Kidney tubule cell (primary cell): ENCODE results near the gene CYB5A.

ENCODE experiments used
- DNase-seq: peaks from one replicate; pipeline ENCODE4 v3.0.0-alpha.2; 2018; ENCODE audit warnings: low spot score

CYB5A gene

GRCh38 chr18:74243127-74243526 lies 48.6 kb downstream of the CYB5A start:
- DNase-seq, result no peak

GRCh38 chr18:74242438-74243096 lies 49.2 kb downstream of the CYB5A start:
- DNase-seq, result peak; percentile 53

- DNase-seq, result peak; percentile 16
These were observed 49.8 kb downstream of the CYB5A start for GRCh38 chr18:74241970-74242369.

- no peak for DNase-seq
These were observed 50.3 kb downstream of the CYB5A start for GRCh38 chr18:74241426-74241825.

- no peak for DNase-seq
These were observed 52.2 kb downstream of the CYB5A start for GRCh38 chr18:74239567-74239966.

- peak; percentile 88 for DNase-seq
These were observed 57.2 kb downstream of the CYB5A start for GRCh38 chr18:74234326-74235171.

- DNase-seq, result no peak
These were observed 57.8 kb downstream of the CYB5A start for GRCh38 chr18:74233933-74234325.

GRCh38 chr18:74230922-74231714 lies 60.6 kb downstream of the CYB5A start:
- DNase-seq, result peak; percentile 47

GRCh38 chr18:74229891-74230290 lies 61.9 kb downstream of the CYB5A start:
- DNase-seq, result no peak

- DNase-seq, result peak; percentile 67
These were observed 62.8 kb downstream of the CYB5A start for GRCh38 chr18:74229005-74229404.

GRCh38 chr18:74228312-74228711 lies 63.5 kb downstream of the CYB5A start:
- DNase-seq, result peak; percentile 23

GRCh38 chr18:74226666-74227065 lies 65.1 kb downstream of the CYB5A start:
- no peak for DNase-seq

GRCh38 chr18:74226156-74226555 lies 65.6 kb downstream of the CYB5A start:
- DNase-seq, result no peak

GRCh38 chr18:74225193-74225840 lies 66.4 kb downstream of the CYB5A start:
- no peak for DNase-seq

GRCh38 chr18:74222710-74223494 lies 68.9 kb downstream of the CYB5A start:
- no peak for DNase-seq

GRCh38 chr18:74221081-74221480 lies 70.7 kb downstream of the CYB5A start:
- DNase-seq, result no peak

GRCh38 chr18:74219056-74219455 lies 72.7 kb downstream of the CYB5A start:
- no peak for DNase-seq

- no peak for DNase-seq
These were observed 74.2 kb downstream of the CYB5A start for GRCh38 chr18:74217476-74218143.

GRCh38 chr18:74216661-74217110 lies 75.1 kb downstream of the CYB5A start:
- DNase-seq, result no peak

- DNase-seq, result no peak
These were observed 75.9 kb downstream of the CYB5A start for GRCh38 chr18:74215863-74216262.

- no peak for DNase-seq
These were observed 78.3 kb downstream of the CYB5A start for GRCh38 chr18:74213429-74213828.
